T-helper 1 cell treated with Interleukin-12 subunit alpha and Interleukin-12 subunit beta and Interleukin-4 antibody, amounts not matched to agents 30 ng/mL and 1 ng/mL, for 36 hours (primary cell): ENCODE data around the gene MTFMT. TPM values are rescaled to one million over a fixed set of nuclear protein-coding genes. Genes with fewer than 3 reads are reported as not detected.
"Not testable (repeated sequence)": the region's sequence is repeated elsewhere in the genome, so short reads cannot be mapped to it uniquely, and the experiment has no call there.

Experiments
- intact Hi-C: fragments of 100-400 bp; cut with micrococcal nuclease; formaldehyde crosslinking; loops from one replicate; pipeline ENCODE4 v1.15.1; 2024
- total RNA-seq: library from RNA; stranded (reverse); gene quantifications from 2 replicates; pipeline ENCODE4 v1.2.3, GENCODE V29; 2022

The MTFMT gene
- total RNA-seq, 1 donor from 2014 or later = 12.4 TPM

- intact Hi-C loops = no loop called here
These were observed 31.4 kb upstream of the MTFMT start for GRCh38 chr15:65060641-65061397.

- intact Hi-C loops = no loop called here
These were observed 30.6 kb upstream of the MTFMT start for GRCh38 chr15:65059931-65060596.

GRCh38 chr15:65059369-65059750 is 29.9 kb upstream of the MTFMT start:
- intact Hi-C loops = no loop called here

GRCh38 chr15:65058394-65059368 is 29.2 kb upstream of the MTFMT start:
- intact Hi-C loops = no loop called here

GRCh38 chr15:65057549-65057940 is 28.1 kb upstream of the MTFMT start:
- intact Hi-C loops = no loop called here

- intact Hi-C loops = no loop called here
These were observed 27.6 kb upstream of the MTFMT start for GRCh38 chr15:65056868-65057548.

- intact Hi-C loops = no loop called here
These were observed 26.7 kb upstream of the MTFMT start for GRCh38 chr15:65056106-65056505.

GRCh38 chr15:65055201-65055870 is 25.9 kb upstream of the MTFMT start:
- intact Hi-C loops = no loop called here

- intact Hi-C loops = loop anchor here (1.0 kb wide), 5 partner anchors 47 to 331 kb away; partner anchors contain the start of gene RNU5B-1
These were observed 25.1 kb upstream of the MTFMT start for GRCh38 chr15:65054333-65055200.

GRCh38 chr15:65052956-65053355 is 23.5 kb upstream of the MTFMT start:
- intact Hi-C loops = no loop called here

GRCh38 chr15:65051266-65051665 is 21.8 kb upstream of the MTFMT start:
- intact Hi-C loops = no loop called here

- intact Hi-C loops = no loop called here
These were observed 20.8 kb upstream of the MTFMT start for GRCh38 chr15:65050270-65050669.

GRCh38 chr15:65049418-65049840 is 20.0 kb upstream of the MTFMT start:
- intact Hi-C loops = loop anchor here (1.0 kb wide), 3 partner anchors 20 to 84 kb away; partner anchors contain the start of genes MTFMT and PDCD7

GRCh38 chr15:65048241-65048640 is 18.8 kb upstream of the MTFMT start:
- intact Hi-C loops = no loop called here

GRCh38 chr15:65044724-65045481 is 15.5 kb upstream of the MTFMT start, which contains the start of gene SLC51B:
Gene SLC51B (plus strand): TSS chr15:65045387. CDS start chr15:65050005, 4,618 bp downstream.
- intact Hi-C loops = no loop called here

- intact Hi-C loops = not testable (repeated sequence)
These were observed 14.8 kb upstream of the MTFMT start for GRCh38 chr15:65044218-65044617.

GRCh38 chr15:65042776-65043327 is 13.4 kb upstream of the MTFMT start:
- intact Hi-C loops = no loop called here

- intact Hi-C loops = no loop called here
These were observed 12.3 kb upstream of the MTFMT start for GRCh38 chr15:65041787-65042186.
